Lower lobe of right lung (tissue), 2 donors: ENCODE data around the gene SP3. TPM values are rescaled to one million over a fixed set of nuclear protein-coding genes. Genes with fewer than 3 reads are reported as not detected.

Source experiments
- ATAC-seq, 2 donors: fragments of 200-7000 bp; cut with Tn5 transposase; one replicate each; pipeline ENCODE4 v1.9.1; 2020 to 2022; ENCODE audit warnings: mild to moderate bottlenecking in 2 of 2, moderate library complexity in 2 of 2
- DNase-seq: peaks from one replicate; pipeline ENCODE4 v3.0.0-alpha.2; 2020
- H3K27ac ChIP-seq: fragments of 200-600 bp; one replicate; pipeline ENCODE4 v1.8.0; 2022
- H3K27me3 ChIP-seq: fragments of 200-600 bp; one replicate; pipeline ENCODE4 v1.8.0; 2022; ENCODE audit warnings: low read depth
- H3K36me3 ChIP-seq: fragments of 200-600 bp; one replicate; pipeline ENCODE4 v1.8.0; 2022; ENCODE audit warnings: mild to moderate bottlenecking
- H3K4me1 ChIP-seq: fragments of 200-600 bp; one replicate; pipeline ENCODE4 v1.8.0; 2022
- H3K4me3 ChIP-seq: fragments of 200-600 bp; one replicate; pipeline ENCODE4 v1.8.0; 2022; ENCODE audit warnings: mild to moderate bottlenecking
- H3K9me3 ChIP-seq: fragments of 200-600 bp; one replicate; pipeline ENCODE4 v1.8.0; 2022
- CTCF ChIP-seq: fragments of 200-600 bp; IDR thresholded peaks from one replicate; pipeline ENCODE4 v1.8.0; 2022; ENCODE audit warnings: antibody characterized with exemption, mild to moderate bottlenecking
- intact Hi-C: fragments of 100-400 bp; cut with DNase I; formaldehyde crosslinking; loops from one replicate; pipeline ENCODE4 v1.11.0; 2022
- long read RNA-seq: library from polyadenylated mRNA; unstranded; transcript quantifications from one replicate; pipeline ENCODE4 v2.0.0, GENCODE V29; 2021
- total RNA-seq: library from RNA; stranded (reverse); fragmentation: NEBNext Ultra II Directional; extraction: Animal tissue kit (Norgen Biotek cat#: 25700); gene quantifications from one replicate; pipeline ENCODE4 v1.2.1, GENCODE V29; 2021
- donor health status: DM: no; HTN: yes; CAD: no; lungs with severe emphysema.

The SP3 gene
- 77.0 TPM for total RNA-seq
- long read RNA-seq, full-length matches to known transcripts = 51 of 95 reads
- long read RNA-seq, partial matches to known transcripts = 15 of 95 reads
- long read RNA-seq, other reads (novel, unspliced or antisense) = 29 of 95 reads

GRCh38 chr2:173965372-173966025, at the start of gene SP3:
SP3 (minus strand) TSS chr2:173965373; CDS start chr2:173965171, 202 bp downstream.
- DNase-seq = peak; percentile 97
- peak; percentile 94 for ATAC-seq
- Histone ChIP-seq H3K4me1 (peaks cover 36% of the 10 kb centered on the region), H3K27me3 (no peaks in the 10 kb centered on the region), H3K9me3 (no peaks in the 10 kb centered on the region), H3K27ac (peak within 1 kb of the TSS; percentile 100), H3K4me3 (peak within 1 kb of the TSS; percentile 97), H3K36me3 (no peaks in the 10 kb centered on the region)
- TF ChIP-seq CTCF = no peak
- intact Hi-C loops = no loop called here

GRCh38 chr2:174014699-174015070, 49.5 kb upstream of the SP3 start:
- H3K27ac ChIP-seq = no peak overlapping the region
- intact Hi-C loops = no loop called here
- H3K4me3 ChIP-seq = no peak overlapping the region
- no peak for DNase-seq
- H3K9me3 ChIP-seq = no peaks in the 10 kb centered on the region
- H3K4me1 ChIP-seq = peaks cover 28% of the 10 kb centered on the region
- TF ChIP-seq CTCF = no peak
- no peaks in the 10 kb centered on the region for H3K27me3 ChIP-seq
- no peak for ATAC-seq
- no peaks in the 10 kb centered on the region for H3K36me3 ChIP-seq

GRCh38 chr2:174014011-174014698, 49.0 kb upstream of the SP3 start:
- no peaks in the 10 kb centered on the region for H3K27me3 ChIP-seq
- DNase-seq (no peak), ATAC-seq (no peak)
- peak overlapping the region; percentile 63 for H3K4me3 ChIP-seq
- peak overlapping the region; percentile 90 for H3K27ac ChIP-seq
- peaks cover 28% of the 10 kb centered on the region for H3K4me1 ChIP-seq
- H3K36me3 ChIP-seq = no peaks in the 10 kb centered on the region
- no peaks in the 10 kb centered on the region for H3K9me3 ChIP-seq
- TF ChIP-seq CTCF = no peak
- intact Hi-C loops = no loop called here

- Histone ChIP-seq H3K9me3 (no peaks in the 10 kb centered on the region), H3K27ac (peak overlapping the region; percentile 90), H3K27me3 (no peaks in the 10 kb centered on the region), H3K36me3 (no peaks in the 10 kb centered on the region), H3K4me1 (peaks cover 28% of the 10 kb centered on the region), H3K4me3 (peak overlapping the region; percentile 63)
- no peak for TF ChIP-seq CTCF
- ATAC-seq (peak; percentile 72 to 77), DNase-seq (peak; percentile 55)
- intact Hi-C loops = no loop called here
These were observed 48.2 kb upstream of the SP3 start for GRCh38 chr2:174013315-174013751.

- peak overlapping the region; percentile 90 for H3K27ac ChIP-seq
- H3K36me3 ChIP-seq = no peaks in the 10 kb centered on the region
- H3K4me3 ChIP-seq = peak overlapping the region; percentile 63
- peak; percentile 78 for DNase-seq
- no peak for TF ChIP-seq CTCF
- intact Hi-C loops = no loop called here
- no peaks in the 10 kb centered on the region for H3K27me3 ChIP-seq
- peak; percentile 92 to 97 for ATAC-seq
- no peaks in the 10 kb centered on the region for H3K9me3 ChIP-seq
- H3K4me1 ChIP-seq = peaks cover 28% of the 10 kb centered on the region
These were observed 47.5 kb upstream of the SP3 start for GRCh38 chr2:174012347-174013314.
